ENCODE measurements around the gene NUDT8.

GRCh38 chr11:67611165-67611564 is 18.6 kb downstream of the NUDT8 start:
- TF ChIP-seq POLR2A (IDR thresholded peaks at IDR 0.05) (no peak), CTCF (IDR thresholded peaks at IDR 0.05) (no peak)

All from adrenal gland (tissue), 5 donors.